Testis (tissue), 2 donors: ENCODE measurements around the gene TMEM117.

ENCODE experiments used
- POLR2A ChIP-seq: fragments of 450-650 bp; IDR thresholded peaks from one replicate; pipeline ENCODE4 v1.6.1; 2017; ENCODE audit warnings: antibody characterized with exemption, mild to moderate bottlenecking, moderate library complexity
- TF ChIP-seq, protein P1 (sequence below), 3 experiments: fragments of 450-650 bp in 2 of 3; fragments of 200-600 bp in 1 of 3; sonication (generic) in 1 of 3; IDR thresholded peaks; one replicate each; pipeline ENCODE4 v1.5.1; 2016 to 2019; ENCODE audit warnings: antibody characterized with exemption in 3 of 3, mild to moderate bottlenecking in 2 of 3, moderate library complexity in 1 of 3

DNA sequence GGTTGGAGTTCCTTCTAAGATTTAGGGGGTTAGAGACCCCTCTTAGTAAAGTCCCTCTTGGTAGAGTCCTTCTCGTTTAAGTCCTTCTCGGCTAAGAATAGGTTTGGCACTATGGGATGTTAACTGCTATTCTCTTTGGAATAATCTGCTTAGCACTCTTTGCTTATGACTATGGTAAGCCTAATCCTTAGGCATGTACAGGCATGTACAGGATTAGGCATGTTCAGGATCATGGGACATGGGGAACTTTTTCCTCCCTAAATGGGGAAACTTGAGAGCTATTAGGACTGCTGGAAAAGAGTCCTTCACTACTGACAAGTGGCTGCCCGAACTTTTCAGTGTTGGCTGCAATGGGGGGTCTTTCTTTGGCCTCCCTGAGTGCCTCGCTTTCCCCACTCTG lies 193.3 kb downstream of the TMEM117 start:
- TF ChIP-seq POLR2A, result no peak
- TF ChIP-seq, protein P1, sequence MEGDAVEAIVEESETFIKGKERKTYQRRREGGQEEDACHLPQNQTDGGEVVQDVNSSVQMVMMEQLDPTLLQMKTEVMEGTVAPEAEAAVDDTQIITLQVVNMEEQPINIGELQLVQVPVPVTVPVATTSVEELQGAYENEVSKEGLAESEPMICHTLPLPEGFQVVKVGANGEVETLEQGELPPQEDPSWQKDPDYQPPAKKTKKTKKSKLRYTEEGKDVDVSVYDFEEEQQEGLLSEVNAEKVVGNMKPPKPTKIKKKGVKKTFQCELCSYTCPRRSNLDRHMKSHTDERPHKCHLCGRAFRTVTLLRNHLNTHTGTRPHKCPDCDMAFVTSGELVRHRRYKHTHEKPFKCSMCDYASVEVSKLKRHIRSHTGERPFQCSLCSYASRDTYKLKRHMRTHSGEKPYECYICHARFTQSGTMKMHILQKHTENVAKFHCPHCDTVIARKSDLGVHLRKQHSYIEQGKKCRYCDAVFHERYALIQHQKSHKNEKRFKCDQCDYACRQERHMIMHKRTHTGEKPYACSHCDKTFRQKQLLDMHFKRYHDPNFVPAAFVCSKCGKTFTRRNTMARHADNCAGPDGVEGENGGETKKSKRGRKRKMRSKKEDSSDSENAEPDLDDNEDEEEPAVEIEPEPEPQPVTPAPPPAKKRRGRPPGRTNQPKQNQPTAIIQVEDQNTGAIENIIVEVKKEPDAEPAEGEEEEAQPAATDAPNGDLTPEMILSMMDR (IDR thresholded peaks at IDR 0.05), result no peak
